NCI-H526 (cell line): ENCODE measurements around the gene WDR82.
A peak's percentile ranks its signal among the peaks of the same experiment; 100 is the strongest.

ENCODE experiments used
- DNase-seq, 2 experiments: peaks; one replicate each; lab custom pipeline; 2025; lab: John Stamatoyannopoulos, UW

WDR82 gene

GRCh38 chr3:52278510-52279069 lies at the start of gene WDR82:
Gene WDR82, minus strand, starts transcription at chr3:52278649. Its CDS starts 288 bp downstream, at chr3:52278361.
- peak; percentile 61 to 97 for DNase-seq

- DNase-seq, result no peak
Measured at GRCh38 chr3:52327486-52328290, 49.2 kb upstream of the WDR82 start.

GRCh38 chr3:52326976-52327375 lies 48.5 kb upstream of the WDR82 start:
- DNase-seq, result no peak

- DNase-seq, result no peak
Measured at GRCh38 chr3:52325686-52326085, 47.2 kb upstream of the WDR82 start.

- DNase-seq, result no peak
Measured at GRCh38 chr3:52324676-52325075, 46.2 kb upstream of the WDR82 start.

GRCh38 chr3:52323526-52324295 lies 45.3 kb upstream of the WDR82 start:
- DNase-seq, result no peak

GRCh38 chr3:52322466-52322865 lies 44.0 kb upstream of the WDR82 start:
- DNase-seq, result no peak

GRCh38 chr3:52321481-52321880 lies 43.0 kb upstream of the WDR82 start:
- DNase-seq, result peak in 1 of 2 experiments; percentile 72

- DNase-seq, result peak in 1 of 2 experiments; percentile 16
Measured at GRCh38 chr3:52319921-52320595, 41.6 kb upstream of the WDR82 start.

GRCh38 chr3:52318186-52318816 lies 39.9 kb upstream of the WDR82 start:
- DNase-seq, result no peak

- DNase-seq, result peak; percentile 76 to 97
Measured at GRCh38 chr3:52317208-52318000, 39.0 kb upstream of the WDR82 start.

GRCh38 chr3:52315977-52316764 lies 37.7 kb upstream of the WDR82 start, which contains the start of gene DNAH1:
Gene DNAH1, plus strand, starts transcription at chr3:52316319. Its CDS starts 6,124 bp downstream, at chr3:52322443.
- no peak for DNase-seq

GRCh38 chr3:52315006-52315405 lies 36.6 kb upstream of the WDR82 start:
- no peak for DNase-seq

GRCh38 chr3:52314489-52314888 lies 36.0 kb upstream of the WDR82 start:
- no peak for DNase-seq

- DNase-seq, result no peak
Measured at GRCh38 chr3:52313774-52314188, 35.3 kb upstream of the WDR82 start.

- no peak for DNase-seq
Measured at GRCh38 chr3:52313188-52313773, 34.8 kb upstream of the WDR82 start.

GRCh38 chr3:52311576-52312119 lies 33.2 kb upstream of the WDR82 start:
- DNase-seq, result no peak

- no peak for DNase-seq
Measured at GRCh38 chr3:52310861-52311575, 32.6 kb upstream of the WDR82 start.

GRCh38 chr3:52308308-52308707 lies 29.9 kb upstream of the WDR82 start:
- DNase-seq, result no peak
